ENCODE results near the gene JAM3. TPM values are rescaled to one million over a fixed set of nuclear protein-coding genes. Genes with fewer than 3 reads are reported as not detected.

Gene JAM3
- total RNA-seq, 4 donors from 2014 or later = 84.2 to 122 (median 96.5) TPM

DNA sequence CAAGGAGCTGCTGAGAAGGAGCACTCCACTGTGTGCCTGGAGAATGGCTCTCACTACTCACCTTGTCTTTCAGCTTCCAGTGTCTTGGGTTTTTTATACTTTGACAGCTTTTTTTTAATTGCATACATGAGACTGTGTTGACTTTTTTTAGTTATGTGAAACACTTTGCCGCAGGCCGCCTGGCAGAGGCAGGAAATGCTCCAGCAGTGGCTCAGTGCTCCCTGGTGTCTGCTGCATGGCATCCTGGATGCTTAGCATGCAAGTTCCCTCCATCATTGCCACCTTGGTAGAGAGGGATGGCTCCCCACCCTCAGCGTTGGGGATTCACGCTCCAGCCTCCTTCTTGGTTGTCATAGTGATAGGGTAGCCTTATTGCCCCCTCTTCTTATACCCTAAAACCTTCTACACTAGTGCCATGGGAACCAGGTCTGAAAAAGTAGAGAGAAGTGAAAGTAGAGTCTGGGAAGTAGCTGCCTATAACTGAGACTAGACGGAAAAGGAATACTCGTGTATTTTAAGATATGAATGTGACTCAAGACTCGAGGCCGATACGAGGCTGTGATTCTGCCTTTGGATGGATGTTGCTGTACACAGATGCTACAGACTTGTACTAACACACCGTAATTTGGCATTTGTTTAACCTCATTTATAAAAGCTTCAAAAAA, 82.3 kb downstream of the JAM3 start:
- H3K27me3 ChIP-seq = no peaks in the 10 kb centered on the region
- no peaks in the 10 kb centered on the region for H3K9me3 ChIP-seq
- DNase-seq (ENCODE audit: extremely low spot score) = no peak
- peaks cover 0 to 58% (median 42%) of the 10 kb centered on the region in 4 donors for H3K4me1 ChIP-seq
- H3K4me3 ChIP-seq = no peak overlapping the region
- H3K27ac ChIP-seq (replicated peaks in 1 of 4) = peak overlapping the region; percentile 53 to 77 (median 65)
- peaks cover 11 to 90% (median 59%) of the 10 kb centered on the region in 4 donors for H3K36me3 ChIP-seq
- no peak for TF ChIP-seq EP300 (IDR thresholded peaks at IDR 0.05)
- no peak for TF ChIP-seq POLR2A (IDR thresholded peaks at IDR 0.05; ENCODE audit: low read depth)
- TF ChIP-seq POLR2AphosphoS5 (IDR thresholded peaks at IDR 0.05) = no peak
- TF ChIP-seq, protein P1, sequence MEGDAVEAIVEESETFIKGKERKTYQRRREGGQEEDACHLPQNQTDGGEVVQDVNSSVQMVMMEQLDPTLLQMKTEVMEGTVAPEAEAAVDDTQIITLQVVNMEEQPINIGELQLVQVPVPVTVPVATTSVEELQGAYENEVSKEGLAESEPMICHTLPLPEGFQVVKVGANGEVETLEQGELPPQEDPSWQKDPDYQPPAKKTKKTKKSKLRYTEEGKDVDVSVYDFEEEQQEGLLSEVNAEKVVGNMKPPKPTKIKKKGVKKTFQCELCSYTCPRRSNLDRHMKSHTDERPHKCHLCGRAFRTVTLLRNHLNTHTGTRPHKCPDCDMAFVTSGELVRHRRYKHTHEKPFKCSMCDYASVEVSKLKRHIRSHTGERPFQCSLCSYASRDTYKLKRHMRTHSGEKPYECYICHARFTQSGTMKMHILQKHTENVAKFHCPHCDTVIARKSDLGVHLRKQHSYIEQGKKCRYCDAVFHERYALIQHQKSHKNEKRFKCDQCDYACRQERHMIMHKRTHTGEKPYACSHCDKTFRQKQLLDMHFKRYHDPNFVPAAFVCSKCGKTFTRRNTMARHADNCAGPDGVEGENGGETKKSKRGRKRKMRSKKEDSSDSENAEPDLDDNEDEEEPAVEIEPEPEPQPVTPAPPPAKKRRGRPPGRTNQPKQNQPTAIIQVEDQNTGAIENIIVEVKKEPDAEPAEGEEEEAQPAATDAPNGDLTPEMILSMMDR (IDR thresholded peaks at IDR 0.05) = no peak
- intact Hi-C loops (cut with DNase I) = loop anchor here (5.0 kb wide), 1 partner anchor 99 kb away; no protein-coding TSS in a partner anchor
- 77% methylated on average over 10 of the region's 10 CpGs for WGBS

DNA sequence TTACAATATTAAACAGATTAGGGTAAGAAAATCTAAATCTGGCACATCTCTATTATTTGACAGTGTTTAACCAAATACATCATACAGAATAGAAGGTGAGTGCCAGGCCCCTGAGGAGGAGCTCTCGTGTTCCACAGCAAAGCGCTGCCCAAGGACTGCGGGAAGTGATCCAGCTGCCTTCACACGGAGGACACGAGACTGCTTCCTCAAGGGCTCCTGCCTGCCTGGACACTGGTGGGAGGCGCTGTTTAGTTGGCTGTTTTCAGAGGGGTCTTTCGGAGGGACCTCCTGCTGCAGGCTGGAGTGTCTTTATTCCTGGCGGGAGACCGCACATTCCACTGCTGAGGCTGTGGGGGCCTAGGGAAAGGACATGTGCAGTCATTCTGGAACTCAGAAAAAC, 83.8 kb downstream of the JAM3 start:
- no peaks in the 10 kb centered on the region for H3K27me3 ChIP-seq
- 55% methylated on average over 7 of the region's 9 CpGs for whole genome bisulfite sequencing
- peak overlapping the region; percentile 37 to 77 (median 61) for H3K27ac ChIP-seq (replicated peaks in 1 of 4)
- no peaks in the 10 kb centered on the region for H3K9me3 ChIP-seq
- DNase-seq (ENCODE audit: extremely low spot score) = no peak
- TF ChIP-seq POLR2AphosphoS5 (IDR thresholded peaks at IDR 0.05) = peak in 1 of 2 donors; percentile 38
- no peak for TF ChIP-seq POLR2A (IDR thresholded peaks at IDR 0.05; ENCODE audit: low read depth)
- H3K4me1 ChIP-seq = peaks cover 0 to 52% (median 38%) of the 10 kb centered on the region in 4 donors
- intact Hi-C loops (cut with DNase I) = loop anchor here (5.0 kb wide), 1 partner anchor 100 kb away; no protein-coding TSS in a partner anchor
- no peak overlapping the region for H3K4me3 ChIP-seq
- peaks cover 10 to 95% (median 63%) of the 10 kb centered on the region in 4 donors for H3K36me3 ChIP-seq

DNA sequence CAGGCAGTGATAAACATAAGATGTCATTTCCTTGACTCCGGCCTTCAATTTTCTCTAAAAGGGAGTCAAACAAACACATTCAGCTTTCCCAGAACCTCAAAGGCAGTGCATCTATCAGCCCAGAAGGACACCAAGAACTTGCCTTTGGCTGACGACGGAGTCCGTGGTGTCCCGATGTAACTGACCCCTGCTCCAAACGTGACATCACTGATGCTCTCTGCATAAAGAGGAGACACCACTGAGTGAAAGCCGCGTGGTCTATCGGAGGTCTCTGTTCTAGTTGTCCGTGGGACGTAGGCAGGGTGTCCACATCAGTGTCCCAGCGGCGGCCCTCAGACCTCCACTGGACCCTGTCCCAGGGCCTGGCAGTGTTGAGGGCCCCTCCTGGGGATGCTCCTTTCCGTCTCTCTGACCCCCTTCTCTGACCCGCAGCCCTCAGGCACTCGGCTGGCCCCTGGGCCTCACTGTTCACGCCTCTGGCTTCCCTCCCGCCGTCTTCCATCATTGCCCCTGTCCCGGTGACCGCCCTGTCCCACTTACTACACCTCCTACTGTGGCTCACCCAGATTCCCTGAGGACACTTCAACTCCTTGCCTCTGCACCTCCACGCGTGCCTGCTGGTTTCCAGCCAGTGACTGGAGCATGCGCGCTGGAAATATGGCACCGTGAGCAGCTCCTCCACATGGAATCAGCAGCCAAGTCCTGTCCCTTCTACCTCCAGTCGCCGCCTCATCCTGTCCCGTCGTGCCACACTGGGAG, 84.5 kb downstream of the JAM3 start:
- Histone ChIP-seq H3K4me1 (peaks cover 0 to 46% (median 33%) of the 10 kb centered on the region in 4 donors), H3K27me3 (no peaks in the 10 kb centered on the region), H3K4me3 (no peak overlapping the region), H3K36me3 (peaks cover 10 to 99% (median 64%) of the 10 kb centered on the region in 4 donors), H3K9me3 (no peaks in the 10 kb centered on the region), H3K27ac (replicated peaks in 1 of 4) (peak overlapping the region; percentile 37 to 77 (median 61))
- WGBS = 90% methylated on average over 30 of the region's 30 CpGs
- peak; percentile 26 for TF ChIP-seq EP300 (IDR thresholded peaks at IDR 0.05)
- TF ChIP-seq, protein P1 (IDR thresholded peaks at IDR 0.05) = no peak
- intact Hi-C loops (cut with DNase I) = loop anchor here (5.0 kb wide), 1 partner anchor 101 kb away; no protein-coding TSS in a partner anchor
- DNase-seq (ENCODE audit: extremely low spot score) = no peak

DNA sequence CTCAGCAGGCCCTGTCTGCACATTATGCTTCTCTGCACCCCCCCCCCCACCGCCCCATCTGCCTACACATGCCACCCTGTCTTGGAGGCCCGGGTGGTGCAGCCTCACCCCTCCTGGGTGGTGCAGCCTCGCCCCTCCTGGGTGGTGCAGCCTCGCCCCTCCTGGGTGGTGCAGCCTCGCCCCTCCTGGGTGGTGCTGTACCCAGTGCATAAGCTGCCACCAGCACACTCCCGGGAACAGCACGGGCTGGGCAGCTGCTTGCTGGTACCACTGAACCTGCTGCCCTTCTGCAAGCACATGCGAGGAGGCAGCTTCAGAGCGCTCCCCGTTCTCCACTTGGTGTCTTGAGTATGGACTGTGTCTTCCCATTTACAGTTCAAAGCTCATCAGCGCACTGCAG, 85.6 kb downstream of the JAM3 start:
- H3K9me3 ChIP-seq = no peaks in the 10 kb centered on the region
- no peak for DNase-seq (ENCODE audit: extremely low spot score)
- intact Hi-C loops (cut with DNase I) = loop anchor here (5.0 kb wide), 1 partner anchor 102 kb away; no protein-coding TSS in a partner anchor
- peaks cover 1 to 97% (median 60%) of the 10 kb centered on the region in 4 donors for H3K36me3 ChIP-seq
- 86% methylated on average over 5 of the region's 11 CpGs for WGBS
- no peak overlapping the region for H3K4me3 ChIP-seq
- TF ChIP-seq, protein P1 (IDR thresholded peaks at IDR 0.05) = no peak
- TF ChIP-seq EP300 (IDR thresholded peaks at IDR 0.05) (no peak), POLR2A (IDR thresholded peaks at IDR 0.05; ENCODE audit: low read depth) (no peak), POLR2AphosphoS5 (IDR thresholded peaks at IDR 0.05) (no peak)
- no peaks in the 10 kb centered on the region for H3K27me3 ChIP-seq
- peaks cover 0 to 41% (median 33%) of the 10 kb centered on the region in 4 donors for H3K4me1 ChIP-seq
- no peak overlapping the region for H3K27ac ChIP-seq (replicated peaks in 1 of 4)

DNA sequence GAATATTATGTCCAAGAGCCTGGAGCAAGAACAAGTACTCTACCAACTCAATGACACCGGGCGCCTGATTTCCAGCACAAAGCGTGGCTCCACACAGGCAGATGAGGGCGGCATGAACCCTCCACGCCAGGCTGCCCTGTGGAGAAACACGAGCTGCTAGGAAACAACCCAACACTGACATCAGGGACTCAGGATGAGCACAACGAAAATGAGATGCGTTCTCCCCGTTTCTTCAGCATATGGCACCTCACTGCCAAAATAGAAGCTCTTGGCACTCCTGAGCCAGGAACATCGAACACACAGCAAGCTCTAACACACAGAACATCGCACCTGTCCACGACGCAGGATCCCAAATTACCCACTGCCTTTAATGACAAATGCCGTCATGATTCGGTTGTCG, 86.6 kb downstream of the JAM3 start:
- TF ChIP-seq POLR2AphosphoS5 (IDR thresholded peaks at IDR 0.05) (no peak), POLR2A (IDR thresholded peaks at IDR 0.05; ENCODE audit: low read depth) (no peak), EP300 (IDR thresholded peaks at IDR 0.05) (no peak)
- TF ChIP-seq, protein P1 (IDR thresholded peaks at IDR 0.05) = no peak
- Histone ChIP-seq H3K27ac (replicated peaks in 1 of 4) (no peak overlapping the region), H3K27me3 (no peaks in the 10 kb centered on the region), H3K4me1 (peaks cover 0 to 33% (median 31%) of the 10 kb centered on the region in 4 donors), H3K36me3 (peaks cover 0 to 97% (median 66%) of the 10 kb centered on the region in 4 donors), H3K9me3 (no peaks in the 10 kb centered on the region), H3K4me3 (no peak overlapping the region)
- no peak for DNase-seq (ENCODE audit: extremely low spot score)
- WGBS = 85% methylated on average over 16 of the region's 16 CpGs
- intact Hi-C loops (cut with DNase I) = no loop called here

All from esophagus muscularis mucosa (tissue), 4 donors.